Activated CD4-positive, alpha-beta T cell treated with anti-CD3 and anti-CD28 coated beads, Interleukin-2, amount 50 U/mL, for 4 hours (primary cell): Measurements from ENCODE around the gene KCNK16.
"Not testable (repeated sequence)": the region's sequence is repeated elsewhere in the genome, so short reads cannot be mapped to it uniquely, and the experiment has no call there.

Experiments used
- DNase-seq, 2 experiments: peaks; one replicate each; pipeline ENCODE4 v3.0.0-alpha.2; 2020

Gene KCNK16

DNA sequence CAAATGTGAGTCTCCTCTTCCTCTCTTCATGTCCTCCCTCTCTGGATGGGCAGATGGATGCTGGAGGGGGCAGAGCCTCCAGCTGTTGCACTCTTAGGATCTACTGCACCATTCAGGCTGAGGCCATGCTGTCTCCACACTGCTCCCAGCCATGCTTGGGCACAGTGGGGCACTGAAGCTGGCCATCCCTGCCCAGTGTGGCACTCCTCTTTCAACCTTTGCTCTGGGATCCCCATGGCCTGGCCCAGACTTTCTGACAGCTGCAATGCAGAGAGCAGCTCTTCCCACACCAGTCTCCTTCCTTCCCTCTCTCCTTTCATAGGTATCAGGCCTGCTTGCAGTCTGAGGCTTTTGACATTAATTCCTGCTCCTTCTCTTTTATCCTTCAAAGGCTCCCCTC, 17.6 kb downstream of the KCNK16 start:
- DNase-seq = no peak

DNA sequence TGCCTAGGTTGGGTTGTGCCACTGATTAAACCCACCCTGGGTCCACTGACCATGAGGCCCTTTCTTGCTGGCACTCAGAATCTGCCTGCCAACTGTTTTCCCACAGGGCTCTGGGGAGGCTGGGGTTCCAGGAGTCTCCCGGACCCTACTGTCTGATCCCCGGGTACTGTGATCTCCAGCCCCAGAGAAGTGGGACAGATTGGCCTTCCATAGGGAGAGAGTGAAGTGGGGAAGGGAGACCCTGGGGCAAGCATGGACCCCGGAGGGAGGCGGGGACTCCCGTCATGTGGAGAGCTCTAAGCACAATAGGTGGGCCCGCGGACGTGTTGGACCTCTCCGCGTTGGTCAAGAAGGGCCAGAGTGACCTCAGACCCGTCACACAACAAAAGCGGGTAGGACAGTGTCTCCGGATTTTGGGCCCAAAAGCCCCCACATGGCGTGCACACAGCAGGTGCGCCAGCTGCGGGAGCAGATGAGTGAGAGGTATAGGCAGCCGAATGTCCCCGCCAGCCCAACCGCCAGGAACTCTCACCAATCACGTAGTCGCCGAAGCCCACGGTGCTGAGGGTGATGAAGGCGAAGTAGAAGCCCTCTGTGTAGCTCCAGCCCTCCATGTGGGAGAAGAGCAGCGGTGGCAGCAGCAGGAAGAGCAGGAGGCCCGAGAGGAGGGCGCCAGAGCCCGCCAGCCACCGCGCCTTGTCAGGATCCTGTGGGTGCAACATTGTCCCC, 18.9 kb downstream of the KCNK16 start:
- no peak for DNase-seq

DNA sequence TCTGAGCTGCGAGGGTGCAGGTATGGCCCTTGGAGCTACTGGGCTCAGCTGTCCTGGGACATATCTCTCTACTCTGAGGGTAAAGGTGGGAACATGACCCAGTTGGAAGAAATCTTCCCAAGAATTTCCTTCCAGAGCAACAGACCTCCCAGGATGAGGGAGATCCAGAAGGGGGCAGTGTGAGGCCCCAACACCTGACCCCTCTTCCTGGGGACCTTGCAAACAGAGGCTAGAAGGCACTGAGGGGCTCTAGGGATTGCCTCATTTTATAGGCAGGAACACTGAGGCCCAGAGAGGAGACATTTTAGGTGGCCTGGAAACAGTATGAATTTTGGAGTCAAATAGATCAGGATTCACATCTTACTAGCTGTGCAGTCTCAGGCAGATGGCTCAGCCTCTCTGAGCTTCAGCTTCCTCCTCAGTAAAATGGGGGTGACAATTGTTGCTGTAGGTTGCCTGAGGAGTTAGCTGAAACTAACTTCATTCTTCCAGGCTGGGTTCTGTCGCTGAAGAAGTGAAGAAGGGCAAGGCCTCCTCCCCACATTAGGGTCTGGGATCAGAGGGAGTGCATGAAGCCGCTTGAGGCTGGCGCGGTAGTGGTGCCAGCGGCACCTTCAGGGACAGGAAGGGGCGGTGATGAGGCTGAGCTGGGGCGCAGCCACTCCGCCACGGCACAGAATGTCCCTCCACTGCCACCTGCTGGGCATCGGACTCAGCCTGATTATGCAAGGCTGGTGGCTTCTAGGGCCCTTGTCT, 19.7 kb downstream of the KCNK16 start:
- peak; percentile 86 to 91 for DNase-seq

GRCh38 chr6:39302011-39302410, 20.5 kb downstream of the KCNK16 start:
- DNase-seq = no peak

GRCh38 chr6:39301606-39302005, 20.9 kb downstream of the KCNK16 start:
- DNase-seq = no peak

- DNase-seq = no peak
Observed at GRCh38 chr6:39300739-39301138, 21.8 kb downstream of the KCNK16 start.

GRCh38 chr6:39298061-39298460, 24.4 kb downstream of the KCNK16 start:
- no peak for DNase-seq

GRCh38 chr6:39296745-39297640, 25.5 kb downstream of the KCNK16 start:
- no peak for DNase-seq

DNA sequence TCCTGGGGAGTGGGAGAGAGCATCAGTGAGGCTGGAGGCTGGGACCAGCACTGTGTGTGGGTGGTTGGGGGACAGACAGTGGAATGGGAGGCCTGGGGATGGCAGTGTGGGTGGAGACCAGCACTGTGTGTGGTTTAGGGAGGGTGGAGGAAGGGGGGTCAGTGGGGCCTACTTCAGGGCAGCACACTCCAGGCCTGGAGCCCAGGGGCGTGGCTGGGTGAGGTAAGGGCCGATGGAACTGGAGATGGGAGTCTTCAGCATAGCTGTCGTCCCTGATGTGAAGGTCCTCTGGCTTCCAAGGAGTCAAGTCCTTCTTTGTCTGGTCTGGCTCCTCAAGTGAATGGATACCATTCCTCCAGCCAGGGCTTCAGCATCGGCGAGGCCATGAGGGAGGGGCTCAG, 26.9 kb downstream of the KCNK16 start:
- DNase-seq = no peak

DNA sequence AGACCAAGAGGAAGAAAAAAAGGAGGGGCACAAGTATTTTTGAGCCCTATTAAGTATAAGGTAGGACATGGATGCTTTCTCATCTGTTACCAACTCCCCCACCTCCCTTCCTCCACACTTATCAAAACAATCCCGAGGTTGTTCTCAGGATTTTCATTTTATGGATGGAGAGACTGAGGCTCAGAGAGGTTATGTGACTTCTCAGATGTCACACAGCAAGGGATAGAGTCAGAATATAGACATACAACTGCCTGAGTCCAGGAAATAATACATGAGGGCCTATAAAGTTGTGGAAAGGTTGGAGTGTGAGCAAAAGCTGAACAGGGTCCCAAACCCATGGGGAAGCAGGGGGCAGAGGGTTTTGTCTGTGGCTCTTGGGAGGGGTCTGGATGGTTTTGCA, 27.6 kb downstream of the KCNK16 start:
- no peak for DNase-seq

DNA sequence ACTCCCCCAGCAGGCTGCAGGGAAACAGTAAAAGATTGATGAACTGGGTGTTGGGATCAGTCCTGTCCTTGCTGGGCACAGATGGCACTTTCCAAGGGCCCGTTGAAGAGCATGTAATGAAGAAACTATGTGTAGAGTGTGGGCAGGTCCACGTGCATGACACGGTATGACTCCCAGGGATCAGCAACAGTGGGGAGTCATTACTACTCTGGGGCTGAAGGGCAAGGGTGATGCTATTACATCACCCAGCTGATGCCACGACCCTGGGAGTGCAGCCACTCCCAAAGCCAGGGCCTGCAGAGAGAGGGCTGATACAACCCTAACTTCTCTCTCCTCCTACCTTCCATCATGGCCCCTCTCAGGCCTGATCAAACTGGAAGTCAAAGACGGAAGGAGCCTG, 28.4 kb downstream of the KCNK16 start:
- no peak for DNase-seq

DNA sequence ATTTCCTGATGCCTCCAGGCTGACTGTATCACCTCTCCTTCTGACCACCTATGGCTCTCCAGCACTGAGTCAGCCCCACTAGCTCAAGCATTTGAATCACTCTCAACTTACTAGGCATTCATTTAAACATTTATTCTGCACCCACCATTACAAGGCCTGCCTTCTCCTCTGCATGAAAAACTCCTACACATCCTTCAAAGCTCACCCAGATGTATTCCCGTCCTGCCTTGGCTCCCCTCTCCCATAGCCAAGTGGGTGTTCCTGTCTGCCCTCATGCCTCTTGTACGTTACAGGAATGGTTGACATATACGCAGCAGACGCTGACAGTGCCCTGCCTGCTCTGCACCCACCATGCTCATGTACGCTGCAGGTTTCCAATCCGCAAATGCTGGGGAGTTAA, 29.9 kb downstream of the KCNK16 start:
- DNase-seq = no peak

GRCh38 chr6:39289490-39289889, 33.0 kb downstream of the KCNK16 start:
- no peak for DNase-seq

- no peak for DNase-seq
Observed at GRCh38 chr6:39287601-39288000, 34.9 kb downstream of the KCNK16 start.

DNA sequence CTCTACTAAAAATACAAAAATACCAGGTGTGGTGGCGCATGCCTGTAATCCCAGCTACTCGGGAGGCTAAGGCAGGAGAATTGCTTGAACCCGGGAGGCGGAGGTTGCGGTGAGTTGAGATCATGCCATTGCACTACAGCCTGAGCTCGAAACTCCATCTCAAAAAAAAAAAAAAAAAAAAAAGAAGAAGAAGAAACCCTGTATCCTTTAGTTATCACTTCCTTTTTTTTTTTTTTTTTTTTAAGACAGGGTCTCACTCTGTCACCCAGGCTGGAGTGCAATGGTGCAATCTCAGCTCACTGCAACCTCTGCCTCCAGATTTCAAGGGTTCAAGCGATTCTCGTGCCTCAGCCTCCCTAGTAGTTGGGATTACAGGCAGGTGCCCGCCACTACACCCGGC, 35.9 kb downstream of the KCNK16 start:
- DNase-seq = not testable (repeated sequence)

GRCh38 chr6:39282774-39283173, 39.7 kb downstream of the KCNK16 start:
- no peak for DNase-seq

DNA sequence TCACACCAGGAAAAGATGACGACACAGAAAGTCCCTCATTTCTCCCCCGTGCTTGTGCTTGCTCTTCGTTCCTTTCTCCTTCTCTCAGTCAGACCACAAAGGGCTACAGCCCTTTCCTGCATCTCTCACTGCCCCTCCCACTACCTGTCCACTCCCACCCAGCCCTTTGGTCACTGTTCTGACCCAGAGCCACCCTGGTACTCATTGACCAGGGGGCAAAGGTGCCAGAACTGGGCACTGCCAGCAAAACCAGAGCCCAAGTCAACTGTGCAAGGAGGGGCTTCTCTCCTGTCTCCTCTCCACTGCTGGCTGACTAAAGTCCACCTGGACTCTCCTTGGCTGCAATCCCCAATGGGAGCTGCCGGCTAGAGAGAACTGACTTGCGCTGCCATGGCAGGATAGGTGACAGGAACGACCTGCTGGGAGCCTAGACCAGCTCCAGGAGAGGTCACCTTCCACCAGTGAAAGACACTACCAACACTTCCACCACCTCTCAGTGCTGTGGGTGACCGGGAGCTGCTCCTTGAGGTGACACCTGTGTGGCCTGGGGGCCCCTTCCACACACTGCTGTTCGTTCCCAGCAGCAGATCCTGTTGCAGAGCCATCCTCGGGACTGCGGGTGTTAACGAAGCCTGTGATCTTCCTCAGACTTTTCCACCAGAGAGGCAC, 41.1 kb downstream of the KCNK16 start:
- no peak for DNase-seq

GRCh38 chr6:39280247-39280731, 42.2 kb downstream of the KCNK16 start:
- no peak for DNase-seq

DNA sequence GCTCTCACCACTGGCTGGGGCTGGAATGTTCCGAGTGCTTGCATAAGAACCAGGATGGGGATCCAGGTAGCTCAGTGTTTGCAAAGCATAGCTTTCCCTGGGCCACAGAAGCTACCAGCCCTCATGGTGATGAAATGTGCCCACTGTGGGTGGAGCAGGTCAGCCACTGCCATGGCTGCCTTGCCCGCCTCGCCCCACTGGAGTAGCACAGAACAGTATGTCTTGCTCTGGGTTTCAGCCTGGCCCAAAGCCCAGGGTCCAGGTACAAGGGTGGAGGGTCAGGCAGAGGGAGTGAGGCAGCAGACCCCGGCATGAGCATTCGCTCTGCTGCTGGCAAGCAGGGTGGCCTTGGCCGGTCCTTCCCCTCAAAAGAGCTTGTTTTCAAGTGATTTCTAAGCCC, 43.0 kb downstream of the KCNK16 start:
- DNase-seq = no peak

DNA sequence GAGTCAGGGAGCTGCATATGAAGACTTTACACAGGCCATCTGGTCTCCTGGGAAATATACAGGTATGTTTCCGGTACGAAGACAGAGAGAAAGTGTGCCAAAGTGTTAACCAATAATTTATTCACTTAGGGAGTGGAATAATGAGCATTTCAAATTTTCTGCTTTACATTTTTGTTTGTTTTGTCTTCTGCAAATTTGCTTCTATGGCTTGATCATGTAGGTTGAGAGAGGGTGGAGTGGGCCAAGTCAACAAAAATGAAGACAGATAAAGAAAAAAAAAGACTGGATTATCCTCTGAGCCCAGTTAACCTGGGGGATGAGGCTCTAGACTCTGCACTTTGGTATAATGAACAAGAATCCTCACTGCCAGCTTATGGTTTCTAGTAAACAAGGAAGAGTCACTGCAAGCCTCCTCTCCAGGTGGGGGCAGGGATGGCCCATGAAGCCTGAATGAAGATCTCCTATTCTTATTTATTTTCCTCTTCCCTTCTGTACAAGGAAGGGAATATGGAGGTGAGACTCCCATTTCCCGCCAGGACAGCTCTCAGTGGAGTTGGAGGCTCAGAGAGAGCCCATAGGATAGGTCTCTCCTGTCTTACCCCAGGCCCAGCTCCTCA, 46.0 kb downstream of the KCNK16 start:
- DNase-seq = no peak

DNA sequence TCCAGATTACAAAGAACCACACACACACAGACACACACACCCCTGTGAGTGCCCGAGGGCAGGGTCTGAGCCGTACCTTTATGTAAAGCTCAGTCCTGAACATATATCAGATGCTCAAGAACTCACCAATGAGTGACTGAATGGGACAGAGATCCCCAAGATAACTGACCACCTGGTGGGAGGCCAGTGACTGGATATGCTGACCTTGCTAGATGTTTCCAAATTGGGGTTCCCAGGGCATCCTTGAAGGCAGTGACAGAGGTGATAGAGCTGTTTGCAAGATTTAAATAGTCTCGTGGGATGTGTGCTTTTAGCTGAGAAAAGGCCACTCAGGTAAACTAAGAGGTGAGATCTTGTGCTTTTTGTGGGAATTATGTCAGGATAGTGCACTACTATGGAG, 47.6 kb downstream of the KCNK16 start:
- DNase-seq = no peak

GRCh38 chr6:39274471-39274870, 48.0 kb downstream of the KCNK16 start:
- DNase-seq = no peak
